Measurements from ENCODE around the gene HSPA6.
"Not testable (repeated sequence)": the region's sequence is repeated elsewhere in the genome, so short reads cannot be mapped to it uniquely, and the experiment has no call there.

The HSPA6 gene

GRCh38 chr1:161554815-161555417 lies 30.6 kb downstream of the HSPA6 start:
- not testable (repeated sequence) for FAIRE-seq; DNase-seq (ENCODE audit: insufficient read length, low spot score)

GRCh38 chr1:161556143-161556542 lies 31.8 kb downstream of the HSPA6 start:
- DNase-seq (ENCODE audit: insufficient read length, low spot score); FAIRE-seq: not testable (repeated sequence)

- FAIRE-seq; DNase-seq (ENCODE audit: insufficient read length, low spot score): not testable (repeated sequence)
These were observed 32.6 kb downstream of the HSPA6 start for GRCh38 chr1:161556990-161557389.

GRCh38 chr1:161557506-161558450 lies 33.4 kb downstream of the HSPA6 start:
- not testable (repeated sequence) for DNase-seq (ENCODE audit: insufficient read length, low spot score); FAIRE-seq

- DNase-seq (ENCODE audit: insufficient read length, low spot score); FAIRE-seq: not testable (repeated sequence)
These were observed 36.8 kb downstream of the HSPA6 start for GRCh38 chr1:161560960-161561715.

- DNase-seq (ENCODE audit: insufficient read length, low spot score), result not testable (repeated sequence)
These were observed 38.1 kb downstream of the HSPA6 start for GRCh38 chr1:161562441-161562840.

GRCh38 chr1:161563522-161563921 lies 39.2 kb downstream of the HSPA6 start:
- FAIRE-seq; DNase-seq (ENCODE audit: insufficient read length, low spot score): not testable (repeated sequence)

More at GRCh38 chr1:161562441-161562840, 38.1 kb downstream of the HSPA6 start:
- FAIRE-seq, result not testable (repeated sequence)

GRCh38 chr1:161566602-161566960 lies 42.2 kb downstream of the HSPA6 start:
- not testable (repeated sequence) for DNase-seq (ENCODE audit: insufficient read length, low spot score); FAIRE-seq

- not testable (repeated sequence) for FAIRE-seq; DNase-seq (ENCODE audit: insufficient read length, low spot score)
These were observed 47.4 kb downstream of the HSPA6 start for GRCh38 chr1:161571703-161572102.

Measured in HTR-8/SVneo (cell line).